Uterus (tissue), 4 donors: ENCODE measurements around the gene SLC6A7. TPM values are rescaled to one million over a fixed set of nuclear protein-coding genes. Genes with fewer than 3 reads are reported as not detected.

Experiments used
- DNase-seq, 2 donors: peaks; one replicate each; pipeline ENCODE4 v3.0.0-alpha.2; 2019 to 2020
- H3K27ac ChIP-seq, 2 donors: fragments of 200-600 bp; sonication (generic); 1 replicate in 1 of 2; 2 replicates in 1 of 2; pipeline ENCODE4 v1.5.1; 2016 to 2018
- H3K27me3 ChIP-seq, 2 donors: fragments of 200-600 bp; sonication (generic); one replicate each; pipeline ENCODE4 v1.5.1; 2018 to 2019; ENCODE audit warnings: control low read depth in 1 of 2
- H3K36me3 ChIP-seq, 2 donors: fragments of 200-600 bp; sonication (generic); one replicate each; pipeline ENCODE4 v1.5.1; 2019; ENCODE audit warnings: control low read depth in 1 of 2
- H3K4me1 ChIP-seq, 2 donors: fragments of 200-600 bp; sonication (generic); one replicate each; pipeline ENCODE4 v1.5.1; 2018 to 2019; ENCODE audit warnings: control low read depth in 1 of 2
- H3K4me3 ChIP-seq, 2 donors: fragments of 200-600 bp; sonication (generic); 1 replicate in 1 of 2; 2 replicates in 1 of 2; pipeline ENCODE4 v1.5.1; 2018 to 2019; ENCODE audit warnings: mild to moderate bottlenecking in 1 of 2
- H3K9me3 ChIP-seq, 2 donors: fragments of 200-600 bp; sonication (generic); one replicate each; pipeline ENCODE4 v1.5.1; 2019; ENCODE audit warnings: control low read depth in 1 of 2
- POLR2A ChIP-seq, 2 donors: fragments of 450-650 bp; IDR thresholded peaks; one replicate each; pipeline ENCODE4 v1.6.1; 2016; ENCODE audit warnings: antibody characterized with exemption in 2 of 2, mild to moderate bottlenecking in 1 of 2, moderate library complexity in 1 of 2
- intact Hi-C: fragments of 100-400 bp; cut with DNase I; formaldehyde crosslinking; loops from one replicate; pipeline ENCODE4 v1.15.1; 2023; ENCODE audit warnings: low total_unique reads
- total RNA-seq, 4 donors: library from RNA; depleted of rRNA in 3 of 4; stranded (reverse); fragments of >200 nt in 3 of 4; gene quantifications; one replicate each; pipeline versions ENCODE4 v1.1.0 to v1.2.4, GENCODE V29; 2014 to 2023
- TF ChIP-seq, protein P1 (sequence below), 4 experiments: fragments of 200-600 bp in 2 of 4; fragments of 450-650 bp in 2 of 4; sonication (generic) in 2 of 4; IDR thresholded peaks; one replicate each; pipeline ENCODE4 v1.5.1; 2016 to 2019; ENCODE audit warnings: antibody characterized with exemption in 4 of 4, mild to moderate bottlenecking in 2 of 4, moderate library complexity in 1 of 4
- donor health status: DM: yes; HTN: yes; CAD: no.

Gene SLC6A7
- total RNA-seq, 4 donors from 2014 or later, result not detected

DNA sequence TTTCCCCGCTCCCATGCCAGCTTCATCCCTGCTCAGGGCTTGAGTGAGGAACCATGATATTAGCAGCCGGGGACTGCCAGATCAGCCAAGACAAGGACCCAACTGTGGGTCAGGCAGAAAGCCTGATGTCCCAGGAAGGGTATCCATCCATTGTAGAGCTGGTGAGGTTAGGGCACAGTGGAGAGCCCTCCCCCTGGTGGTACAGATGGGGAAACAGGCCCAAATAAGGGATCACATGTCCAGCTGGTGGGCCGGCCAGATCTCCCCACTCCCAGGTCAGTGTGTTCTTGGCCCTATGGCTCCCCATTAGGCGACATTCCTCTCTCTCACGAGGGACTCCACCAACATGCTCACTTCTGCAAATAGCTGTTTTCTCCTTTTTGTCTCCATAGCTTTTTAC is 14.3 kb upstream of the SLC6A7 start:
- Histone ChIP-seq H3K36me3 (no peaks in the 10 kb centered on the region), H3K27me3 (no peaks in the 10 kb centered on the region), H3K9me3 (no peaks in the 10 kb centered on the region), H3K4me3 (no peak overlapping the region), H3K4me1 (peaks cover 0 to 4% of the 10 kb centered on the region in 2 donors), H3K27ac (no peak overlapping the region)
- intact Hi-C loops, result no loop called here
- DNase-seq, result no peak
- TF ChIP-seq POLR2A (IDR thresholded peaks at IDR 0.05), result no peak
- TF ChIP-seq, protein P1, sequence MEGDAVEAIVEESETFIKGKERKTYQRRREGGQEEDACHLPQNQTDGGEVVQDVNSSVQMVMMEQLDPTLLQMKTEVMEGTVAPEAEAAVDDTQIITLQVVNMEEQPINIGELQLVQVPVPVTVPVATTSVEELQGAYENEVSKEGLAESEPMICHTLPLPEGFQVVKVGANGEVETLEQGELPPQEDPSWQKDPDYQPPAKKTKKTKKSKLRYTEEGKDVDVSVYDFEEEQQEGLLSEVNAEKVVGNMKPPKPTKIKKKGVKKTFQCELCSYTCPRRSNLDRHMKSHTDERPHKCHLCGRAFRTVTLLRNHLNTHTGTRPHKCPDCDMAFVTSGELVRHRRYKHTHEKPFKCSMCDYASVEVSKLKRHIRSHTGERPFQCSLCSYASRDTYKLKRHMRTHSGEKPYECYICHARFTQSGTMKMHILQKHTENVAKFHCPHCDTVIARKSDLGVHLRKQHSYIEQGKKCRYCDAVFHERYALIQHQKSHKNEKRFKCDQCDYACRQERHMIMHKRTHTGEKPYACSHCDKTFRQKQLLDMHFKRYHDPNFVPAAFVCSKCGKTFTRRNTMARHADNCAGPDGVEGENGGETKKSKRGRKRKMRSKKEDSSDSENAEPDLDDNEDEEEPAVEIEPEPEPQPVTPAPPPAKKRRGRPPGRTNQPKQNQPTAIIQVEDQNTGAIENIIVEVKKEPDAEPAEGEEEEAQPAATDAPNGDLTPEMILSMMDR (IDR thresholded peaks at IDR 0.05), result peak; percentile 32 to 50 (median 34)

DNA sequence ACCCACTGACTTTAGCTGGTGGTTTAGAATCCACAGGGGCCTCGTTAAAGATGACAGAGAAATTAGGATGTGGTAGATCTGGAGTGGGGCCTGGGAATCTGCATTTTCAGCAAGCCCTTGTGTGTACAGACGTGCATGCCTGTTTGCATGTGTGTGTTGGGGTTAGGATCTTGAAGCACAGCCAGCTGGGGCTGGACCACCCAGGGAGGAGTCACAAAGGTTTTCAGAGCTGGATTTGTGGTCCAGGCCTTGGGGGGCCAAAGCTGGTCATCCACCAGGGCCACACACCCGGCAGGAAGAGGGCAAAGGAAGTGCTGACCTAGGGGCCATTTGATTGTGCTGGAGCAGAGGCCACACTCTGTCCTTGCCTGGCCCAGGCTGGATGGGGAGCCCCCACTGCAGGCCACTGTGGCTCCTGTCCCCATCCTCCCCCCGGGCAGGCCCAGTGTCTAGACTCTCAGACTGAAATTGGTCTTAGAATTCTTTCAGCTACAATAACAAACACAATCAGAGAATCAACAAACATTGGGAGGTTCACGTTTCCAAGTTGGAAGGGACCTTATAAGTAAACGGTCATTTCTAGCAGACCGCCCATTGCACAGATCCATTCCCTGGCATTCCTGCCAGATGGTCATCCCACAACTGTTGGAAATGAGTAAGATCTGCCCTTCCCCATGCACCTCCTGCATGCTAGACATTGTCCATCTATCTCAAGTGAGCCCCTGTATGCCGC is 13.0 kb upstream of the SLC6A7 start:
- no peak for DNase-seq
- Histone ChIP-seq H3K4me3 (no peak overlapping the region), H3K36me3 (no peaks in the 10 kb centered on the region), H3K9me3 (no peaks in the 10 kb centered on the region), H3K4me1 (peaks cover 0 to 12% of the 10 kb centered on the region in 2 donors), H3K27me3 (no peaks in the 10 kb centered on the region), H3K27ac (no peak overlapping the region)
- intact Hi-C loops, result no loop called here
- TF ChIP-seq, protein P1 (IDR thresholded peaks at IDR 0.05), result no peak
- no peak for TF ChIP-seq POLR2A (IDR thresholded peaks at IDR 0.05)

DNA sequence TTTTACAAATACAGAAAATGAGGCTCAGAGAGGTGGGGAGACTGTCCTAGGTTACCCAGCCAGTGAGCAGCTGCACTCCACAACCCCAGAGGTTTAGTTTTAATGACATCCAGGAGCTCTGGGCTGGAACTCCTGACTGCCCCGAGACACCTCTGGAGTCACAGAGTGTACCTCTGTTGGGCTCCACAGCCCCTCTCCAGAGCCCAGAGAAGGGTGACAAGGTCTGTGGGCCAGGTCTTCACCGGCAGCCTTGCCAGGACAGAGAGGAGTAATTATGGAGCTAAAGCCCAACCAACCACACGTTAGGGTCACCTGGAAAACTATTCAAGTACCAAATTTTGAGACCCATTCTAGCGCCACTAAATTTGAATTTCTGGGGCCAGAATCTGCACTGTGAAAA is 12.1 kb upstream of the SLC6A7 start:
- no peaks in the 10 kb centered on the region for H3K27me3 ChIP-seq
- H3K36me3 ChIP-seq, result no peaks in the 10 kb centered on the region
- intact Hi-C loops, result no loop called here
- no peaks in the 10 kb centered on the region for H3K9me3 ChIP-seq
- no peak overlapping the region for H3K27ac ChIP-seq
- TF ChIP-seq, protein P1 (IDR thresholded peaks at IDR 0.05), result no peak
- TF ChIP-seq POLR2A (IDR thresholded peaks at IDR 0.05), result no peak
- H3K4me1 ChIP-seq, result peaks cover 0 to 12% of the 10 kb centered on the region in 2 donors
- DNase-seq, result no peak
- H3K4me3 ChIP-seq, result no peak overlapping the region

DNA sequence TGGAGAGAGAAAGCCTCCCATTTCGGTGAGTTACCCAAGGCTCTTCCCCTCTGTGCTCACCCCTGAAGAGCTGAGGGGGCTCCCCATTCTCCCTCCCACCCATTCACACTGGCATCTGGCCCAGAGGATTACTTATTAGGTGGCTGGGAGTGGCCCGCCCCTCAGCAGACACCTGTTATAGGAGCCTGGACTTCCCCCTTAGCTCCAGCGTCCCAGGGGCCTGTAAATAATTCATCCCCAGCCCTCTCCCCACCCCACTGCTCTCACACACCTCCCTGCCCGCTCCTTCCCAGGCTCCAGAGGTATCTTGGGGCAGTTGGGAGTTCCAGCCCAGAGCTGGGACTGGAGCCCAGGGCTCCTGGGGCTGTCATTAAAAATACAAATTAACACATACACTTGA is 11.6 kb upstream of the SLC6A7 start:
- no peaks in the 10 kb centered on the region for H3K36me3 ChIP-seq
- H3K9me3 ChIP-seq, result no peaks in the 10 kb centered on the region
- no peak overlapping the region for H3K4me3 ChIP-seq
- H3K4me1 ChIP-seq, result peaks cover 0 to 12% of the 10 kb centered on the region in 2 donors
- TF ChIP-seq, protein P1 (IDR thresholded peaks at IDR 0.05), result no peak
- no peak for TF ChIP-seq POLR2A (IDR thresholded peaks at IDR 0.05)
- H3K27ac ChIP-seq, result no peak overlapping the region
- intact Hi-C loops, result no loop called here
- DNase-seq, result no peak
- H3K27me3 ChIP-seq, result no peaks in the 10 kb centered on the region

DNA sequence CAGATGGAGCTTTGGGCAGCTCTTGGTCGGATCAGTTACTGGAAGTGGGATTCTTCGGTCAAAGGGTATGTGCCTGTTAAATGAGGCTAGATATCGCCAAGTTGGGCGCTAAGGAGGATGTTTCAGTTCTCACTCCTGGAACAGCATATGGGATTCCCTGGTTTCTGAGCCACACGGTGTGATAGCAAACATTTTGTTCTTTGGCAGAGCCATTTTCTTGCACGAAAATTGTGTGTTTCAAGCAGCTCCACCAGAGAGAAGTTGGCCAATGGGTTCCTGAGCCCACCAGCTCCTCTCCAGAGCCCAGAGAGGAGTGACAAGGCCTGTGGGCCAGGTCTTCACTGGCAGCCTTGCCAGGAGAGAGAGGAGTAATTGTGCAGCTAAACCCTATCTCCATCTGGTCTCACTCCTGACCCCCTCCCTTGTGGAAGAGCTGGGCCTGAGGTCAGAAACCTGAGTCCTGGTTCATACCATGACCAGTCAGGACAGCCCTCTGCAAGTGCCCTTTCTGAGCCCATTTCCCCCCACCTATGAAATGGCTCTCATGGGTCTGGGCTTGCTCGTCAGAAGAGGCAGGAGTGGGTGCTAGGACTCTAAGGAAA is 10.7 kb upstream of the SLC6A7 start:
- intact Hi-C loops, result no loop called here
- peaks cover 0 to 12% of the 10 kb centered on the region in 2 donors for H3K4me1 ChIP-seq
- no peaks in the 10 kb centered on the region for H3K9me3 ChIP-seq
- peak overlapping the region; percentile 68 to 81 for H3K27ac ChIP-seq
- no peak for TF ChIP-seq POLR2A (IDR thresholded peaks at IDR 0.05)
- TF ChIP-seq, protein P1 (IDR thresholded peaks at IDR 0.05), result no peak
- H3K4me3 ChIP-seq, result no peak overlapping the region
- no peaks in the 10 kb centered on the region for H3K27me3 ChIP-seq
- no peaks in the 10 kb centered on the region for H3K36me3 ChIP-seq
- no peak for DNase-seq
